HepG2 (cell line): ENCODE results near the gene SCUBE1. TPM values are rescaled to one million over a fixed set of nuclear protein-coding genes. Genes with fewer than 3 reads are reported as not detected.

Source experiments
- ATAC-seq: fragments of 200-7000 bp; cut with Tn5 transposase; 3 replicates; pipeline ENCODE4 v1.9.1; 2020; ENCODE audit warnings: mild to moderate bottlenecking, moderate library complexity
- BruUV-seq: library from RNA; stranded (reverse); fragments of 400-500 nt; replicated peaks from 2 replicates; lab custom pipeline; 2021; lab: Mats Ljungman, UMichigan
- CTCF ChIA-PET: fragments of 300-600 bp; formaldehyde crosslinking; extraction: SDS; loops from one replicate; lab custom pipeline; 2021; ENCODE audit warnings: low total read pairs, inconsistent platforms, low intra/inter-chr PET ratio; lab: Yijun Ruan, JAX
- POLR2A ChIA-PET: fragments of 350-600 bp; sonication (Branson Sonifier 250); formaldehyde crosslinking; loops from one replicate; lab custom pipeline; 2020; ENCODE audit warnings: antibody characterized with exemption, inconsistent platforms; lab: Yijun Ruan, JAX
- DNase-seq: peaks from one replicate; pipeline ENCODE4 v3.0.0-alpha.2; 2015; ENCODE audit warnings: low spot score
- FAIRE-seq: peaks from 3 replicates; lab custom pipeline; 2011; peaks lifted over from hg19 to GRCh38; lab: Jason Lieb, UNC
- H2AFZ ChIP-seq: one replicate; pipeline ENCODE4 v1.6.1; 2011; ENCODE audit warnings: low read length, inconsistent platforms
- H3K27ac ChIP-seq: fragments of 300-600 bp; 3 replicates; pipeline ENCODE4 v1.8.0; 2011; ENCODE audit warnings: mixed run types, mild to moderate bottlenecking, mixed read lengths, low read length, inconsistent platforms; ENCODE audit not compliant: insufficient read depth; ENCODE audit errors: extremely low read length
- H3K27me3 ChIP-seq, 2 experiments: fragments of 200-600 bp in 1 of 2; 2 replicates in 1 of 2; 3 replicates in 1 of 2; pipeline versions ENCODE4 v1.6.0 to v1.8.0; 2011; ENCODE audit warnings: low read length in 2 of 2, mild to moderate bottlenecking in 2 of 2, moderate library complexity in 2 of 2, inconsistent platforms in 1 of 2; ENCODE audit not compliant: insufficient read depth in 2 of 2, control insufficient read depth in 1 of 2
- H3K36me3 ChIP-seq, 2 experiments: fragments of 200-600 bp in 1 of 2; replicated peaks in 1 of 2; 2 replicates in 1 of 2; 3 replicates in 1 of 2; pipeline versions ENCODE4 v1.5.1 to v1.8.0; 2011; ENCODE audit warnings: low read length in 2 of 2, inconsistent platforms in 1 of 2; ENCODE audit not compliant: insufficient read depth in 2 of 2, control insufficient read depth in 1 of 2
- H3K4me1 ChIP-seq: 2 replicates; pipeline ENCODE4 v1.5.1; 2012; ENCODE audit warnings: low read length, inconsistent platforms; ENCODE audit not compliant: insufficient read depth
- H3K4me2 ChIP-seq: 2 replicates; pipeline ENCODE4 v1.6.0; 2011; ENCODE audit warnings: low read depth, low read length, inconsistent platforms
- H3K4me3 ChIP-seq, 3 experiments: fragments of 200-600 bp in 1 of 3; sonication (generic), shearing (Covaris generic) in 1 of 3; replicated peaks in 1 of 3; 2 replicates each; pipeline ENCODE4 v1.5.1; 2011 to 2016; ENCODE audit warnings: low read length in 3 of 3, inconsistent platforms in 2 of 3, low read depth in 2 of 3, mild to moderate bottlenecking in 2 of 3, control low read depth in 1 of 3, mixed read lengths in 1 of 3; ENCODE audit not compliant: insufficient read depth in 1 of 3
- H3K79me2 ChIP-seq: one replicate; pipeline ENCODE4 v1.6.1; 2011; ENCODE audit warnings: low read length, inconsistent platforms; ENCODE audit not compliant: insufficient read depth
- H3K9ac ChIP-seq: 2 replicates; pipeline ENCODE4 v1.6.0; 2011; ENCODE audit warnings: mild to moderate bottlenecking, low read depth, low read length, inconsistent platforms; ENCODE audit not compliant: insufficient read depth
- H3K9me3 ChIP-seq: 2 replicates; pipeline ENCODE4 v1.5.1; 2012; ENCODE audit warnings: mild to moderate bottlenecking, low read length
- H4K20me1 ChIP-seq: 2 replicates; pipeline ENCODE4 v1.6.0; 2011; ENCODE audit warnings: inconsistent platforms, mild to moderate bottlenecking, low read length, moderate library complexity; ENCODE audit not compliant: insufficient read depth
- HOXD1 ChIP-seq: sonication (generic); formaldehyde crosslinking; IDR thresholded peaks from 2 replicates; pipeline ENCODE4 v1.5.0; 2020; ENCODE audit warnings: missing genetic modification reagents
- SKIL ChIP-seq: sonication (generic); formaldehyde crosslinking; IDR thresholded peaks from 2 replicates; pipeline ENCODE4 v1.8.0; 2022; ENCODE audit warnings: missing genetic modification reagents, mild to moderate bottlenecking, moderate library complexity, borderline replicate concordance
- ZBTB10 ChIP-seq: sonication (generic); formaldehyde crosslinking; IDR thresholded peaks from 2 replicates; pipeline ENCODE4 v1.4.0; 2020; ENCODE audit warnings: missing genetic modification reagents, borderline replicate concordance
- ZNF543 ChIP-seq: sonication (generic); formaldehyde crosslinking; IDR thresholded peaks from 2 replicates; pipeline ENCODE4 v1.4.0; 2020; ENCODE audit warnings: mild to moderate bottlenecking, missing genetic modification reagents
- ZNF629 ChIP-seq: sonication (generic); formaldehyde crosslinking; conservative IDR thresholded peaks from 2 replicates; pipeline ENCODE4 v1.5.0; 2020; ENCODE audit warnings: missing genetic modification reagents
- WGBS: methylation state at CpG from one replicate; pipeline ENCODE4 v1.1.6; 2017; ENCODE audit warnings: low lambda C conversion rate; 5-methylcytosine and 5-hydroxymethylcytosine counted together
- in situ Hi-C: cut with HindIII; loops from 2 replicates; pipeline ENCODE4 v1.10.0; 2017; ENCODE audit warnings: low pct_unique_long_range_greater_than_20kb; ENCODE audit not compliant: extremely low pct_ligation_motif_present
- intact Hi-C: fragments of 100-400 bp; cut with micrococcal nuclease; formaldehyde crosslinking; loops from one replicate; pipeline ENCODE4 v1.10.0; 2022; ENCODE audit not compliant: unreplicated experiment
- polyA plus RNA-seq, 8 experiments: library from polyadenylated mRNA; depleted of rRNA in 3 of 8; stranded (reverse) in 7 of 8; unstranded in 1 of 8; fragments of >200 nt; fragmentation: Illumina TruSeq in 4 of 8; extraction: Trizol in 4 of 8; gene quantifications; 2 replicates each; pipeline versions ENCODE4 v1.2.1 to v1.2.3, GENCODE V29; 2011 to 2016; ENCODE audit warnings: low read depth in 4 of 8, missing spikeins in 1 of 8, mixed read lengths in 1 of 8; ENCODE audit not compliant: insufficient read depth in 1 of 8
- total RNA-seq, 5 experiments: library from RNA; depleted of rRNA; stranded (reverse); fragments of >200 nt; fragmentation: Illumina TruSeq; extraction: Trizol; gene quantifications; 2 replicates each; pipeline ENCODE4 v1.2.3, GENCODE V29; 2016; ENCODE audit warnings: low read depth in 1 of 5
- TF ChIP-seq, protein P1 (sequence below): sonication (generic); formaldehyde crosslinking; IDR thresholded peaks from 2 replicates; pipeline ENCODE4 v1.9.0; 2022; ENCODE audit warnings: missing genetic modification reagents, mild to moderate bottlenecking, borderline replicate concordance

Gene SCUBE1
- total and polyA plus RNA-seq, 2 of the 13 experiments (the other 11 are each of a cell fraction or from before 2014, with no cell fraction given): under 0.01 to 0.05 TPM

GRCh38 chr22:43240614-43241013, 102.6 kb downstream of the SCUBE1 start:
- no peak for FAIRE-seq
- H3K9ac ChIP-seq: no peak overlapping the region

More at GRCh38 chr22:43240614-43241013, 102.6 kb downstream of the SCUBE1 start:
- H3K4me1 ChIP-seq: peaks cover 90% of the 10 kb centered on the region
- peak overlapping the region; percentile 48 for H3K4me2 ChIP-seq
- no TSS peak for BruUV-seq
- H3K36me3 ChIP-seq: no peaks in the 10 kb centered on the region
- TF ChIP-seq ZBTB10: no peak
- peak; percentile 9; the same call in 1 of the 2 replicates for TF ChIP-seq HOXD1 (CRISPR knock-in tag)
- TF ChIP-seq ZNF629 (CRISPR knock-in tag): no peak
- TF ChIP-seq, protein P1, sequence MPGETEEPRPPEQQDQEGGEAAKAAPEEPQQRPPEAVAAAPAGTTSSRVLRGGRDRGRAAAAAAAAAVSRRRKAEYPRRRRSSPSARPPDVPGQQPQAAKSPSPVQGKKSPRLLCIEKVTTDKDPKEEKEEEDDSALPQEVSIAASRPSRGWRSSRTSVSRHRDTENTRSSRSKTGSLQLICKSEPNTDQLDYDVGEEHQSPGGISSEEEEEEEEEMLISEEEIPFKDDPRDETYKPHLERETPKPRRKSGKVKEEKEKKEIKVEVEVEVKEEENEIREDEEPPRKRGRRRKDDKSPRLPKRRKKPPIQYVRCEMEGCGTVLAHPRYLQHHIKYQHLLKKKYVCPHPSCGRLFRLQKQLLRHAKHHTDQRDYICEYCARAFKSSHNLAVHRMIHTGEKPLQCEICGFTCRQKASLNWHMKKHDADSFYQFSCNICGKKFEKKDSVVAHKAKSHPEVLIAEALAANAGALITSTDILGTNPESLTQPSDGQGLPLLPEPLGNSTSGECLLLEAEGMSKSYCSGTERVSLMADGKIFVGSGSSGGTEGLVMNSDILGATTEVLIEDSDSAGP (CRISPR knock-in tag): peak; percentile 29; the same call in 1 of the 2 replicates
- TF ChIP-seq ZNF543 (CRISPR knock-in tag): 0 out of 2 replicates have a peak, but pooled peaks have one; percentile 48
- no peak for TF ChIP-seq SKIL (CRISPR knock-in tag)
- DNase-seq (no peak), ATAC-seq (no peak)
- in situ Hi-C loops (no loop called here), intact Hi-C loops (no loop called here)
- no peaks in the 10 kb centered on the region for H3K79me2 ChIP-seq
- POLR2A ChIA-PET: no interaction called here
- H4K20me1 ChIP-seq: no peaks in the 10 kb centered on the region
- H2AFZ ChIP-seq: no peak overlapping the region
- no peak overlapping the region; a peak in 1 of 6 replicates for H3K4me3 ChIP-seq
- no peaks in the 10 kb centered on the region for H3K9me3 ChIP-seq
- H3K27ac ChIP-seq: no peak overlapping the region
- CTCF ChIA-PET: no interaction called here
- H3K27me3 ChIP-seq: peaks cover 0 to 13% of the 10 kb centered on the region in 2 experiments; a peak in 3 of 5 replicates
- WGBS: 80% methylated on average over 7 of the region's 7 CpGs
